Measurements from ENCODE around the gene TRAF7.
"Not testable (repeated sequence)": the region's sequence is repeated elsewhere in the genome, so short reads cannot be mapped to it uniquely, and the experiment has no call there.

DNA sequence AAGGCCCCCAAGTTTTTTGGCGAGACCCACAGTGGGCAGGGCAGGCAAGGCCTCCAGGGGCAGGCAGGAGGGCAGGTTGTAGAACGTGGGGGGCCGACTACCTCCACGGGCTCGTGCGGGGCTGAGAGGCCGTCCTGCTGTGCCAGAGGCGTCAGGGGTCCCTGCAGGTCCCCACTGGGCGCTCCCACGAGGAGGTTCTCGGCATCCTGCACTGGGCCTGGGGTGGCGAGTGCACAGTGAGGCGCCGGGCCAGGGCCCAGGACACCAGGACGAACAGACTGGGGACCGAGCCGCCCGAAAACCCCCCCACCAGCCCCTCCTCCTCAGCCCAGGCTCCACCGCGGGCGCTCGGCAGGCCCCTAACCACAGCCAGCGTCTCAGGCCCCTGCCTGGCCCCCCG is 39.2 kb upstream of the TRAF7 start:
- TF ChIP-seq EZH2 (IDR thresholded peaks at IDR 0.05; ENCODE audit: low read depth), result not testable (repeated sequence)
- TF ChIP-seq, protein P1, sequence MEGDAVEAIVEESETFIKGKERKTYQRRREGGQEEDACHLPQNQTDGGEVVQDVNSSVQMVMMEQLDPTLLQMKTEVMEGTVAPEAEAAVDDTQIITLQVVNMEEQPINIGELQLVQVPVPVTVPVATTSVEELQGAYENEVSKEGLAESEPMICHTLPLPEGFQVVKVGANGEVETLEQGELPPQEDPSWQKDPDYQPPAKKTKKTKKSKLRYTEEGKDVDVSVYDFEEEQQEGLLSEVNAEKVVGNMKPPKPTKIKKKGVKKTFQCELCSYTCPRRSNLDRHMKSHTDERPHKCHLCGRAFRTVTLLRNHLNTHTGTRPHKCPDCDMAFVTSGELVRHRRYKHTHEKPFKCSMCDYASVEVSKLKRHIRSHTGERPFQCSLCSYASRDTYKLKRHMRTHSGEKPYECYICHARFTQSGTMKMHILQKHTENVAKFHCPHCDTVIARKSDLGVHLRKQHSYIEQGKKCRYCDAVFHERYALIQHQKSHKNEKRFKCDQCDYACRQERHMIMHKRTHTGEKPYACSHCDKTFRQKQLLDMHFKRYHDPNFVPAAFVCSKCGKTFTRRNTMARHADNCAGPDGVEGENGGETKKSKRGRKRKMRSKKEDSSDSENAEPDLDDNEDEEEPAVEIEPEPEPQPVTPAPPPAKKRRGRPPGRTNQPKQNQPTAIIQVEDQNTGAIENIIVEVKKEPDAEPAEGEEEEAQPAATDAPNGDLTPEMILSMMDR (conservative IDR thresholded peaks at IDR 0.05), result not testable (repeated sequence)

Data from PC-9 (cell line).